IMR-90 (cell line): ENCODE measurements around the gene DYRK2.

Source experiments
- MAZ ChIP-seq: IDR thresholded peaks from 2 replicates; pipeline ENCODE4 v1.6.1; 2012; ENCODE audit warnings: low read depth, mild to moderate bottlenecking, low read length, improper control_type of control experiment, moderate library complexity, borderline replicate concordance
- RCOR1 ChIP-seq: IDR thresholded peaks from 2 replicates; pipeline ENCODE4 v1.6.1; 2012; ENCODE audit warnings: mild to moderate bottlenecking, low read length, improper control_type of control experiment; ENCODE audit not compliant: insufficient replicate concordance

GRCh38 chr12:67645601-67646000, 2.9 kb upstream of the DYRK2 start:
- no peak for TF ChIP-seq RCOR1
- no peak for TF ChIP-seq MAZ
